GM23338 (cell line): ENCODE results near the gene CATSPERE. TPM values are rescaled to one million over a fixed set of nuclear protein-coding genes. Genes with fewer than 3 reads are reported as not detected.

Experiments used
- ATAC-seq: fragments of 200-7000 bp; cut with Tn5 transposase; 3 replicates; pipeline ENCODE4 v1.9.1; 2020
- DNase-seq: peaks from one replicate; pipeline ENCODE4 v3.0.0-alpha.2; 2015; ENCODE audit warnings: low spot score
- H2AFZ ChIP-seq: fragments of 200-600 bp; sonication (generic); 2 replicates; pipeline ENCODE4 v1.8.0; 2016; ENCODE audit warnings: antibody characterized with exemption, mild to moderate bottlenecking, moderate library complexity
- H3F3A ChIP-seq: fragments of 200-600 bp; sonication (generic); replicated peaks from 2 replicates; pipeline ENCODE4 v1.8.0; 2017; ENCODE audit warnings: antibody characterized with exemption, mixed run types, low read depth
- H3K27ac ChIP-seq: fragments of 200-600 bp; sonication (generic); 2 replicates; pipeline ENCODE4 v1.6.1; 2016; ENCODE audit warnings: low read depth
- H3K27me3 ChIP-seq: fragments of 200-600 bp; sonication (generic); 2 replicates; pipeline ENCODE4 v1.8.0; 2016; ENCODE audit warnings: mild to moderate bottlenecking, mixed run types, moderate library complexity; ENCODE audit not compliant: insufficient read depth
- H3K36me3 ChIP-seq: fragments of 200-600 bp; sonication (generic); 2 replicates; pipeline ENCODE4 v1.8.0; 2016; ENCODE audit warnings: mild to moderate bottlenecking; ENCODE audit not compliant: insufficient read depth
- H3K4me1 ChIP-seq: fragments of 200-600 bp; sonication (generic); 2 replicates; pipeline ENCODE4 v1.8.0; 2016; ENCODE audit warnings: mild to moderate bottlenecking, moderate library complexity; ENCODE audit not compliant: insufficient read depth
- H3K4me2 ChIP-seq: fragments of 200-600 bp; sonication (generic); 2 replicates; pipeline ENCODE4 v1.7.1; 2017; ENCODE audit warnings: mixed run types
- H3K4me3 ChIP-seq: fragments of 200-600 bp; sonication (generic); 2 replicates; pipeline ENCODE4 v1.6.1; 2016; ENCODE audit warnings: mixed run types
- H3K79me2 ChIP-seq: fragments of 200-600 bp; sonication (generic); replicated peaks from 2 replicates; pipeline ENCODE4 v1.8.0; 2017; ENCODE audit warnings: mild to moderate bottlenecking; ENCODE audit not compliant: insufficient read depth
- H3K9me2 ChIP-seq: fragments of 200-600 bp; sonication (generic); 2 replicates; pipeline ENCODE4 v1.8.0; 2017; ENCODE audit not compliant: insufficient read depth
- H4K20me1 ChIP-seq: fragments of 200-600 bp; sonication (generic); replicated peaks from 2 replicates; pipeline ENCODE4 v1.8.0; 2017; ENCODE audit warnings: mild to moderate bottlenecking; ENCODE audit not compliant: insufficient read depth
- H3K27ac Mint-ChIP-seq: 2 replicates; pipeline ENCODE4 v1.8.0; 2020; ENCODE audit warnings: inconsistent platforms, mild to moderate bottlenecking, moderate library complexity, mixed read lengths
- H3K27me3 Mint-ChIP-seq: 3 replicates; pipeline ENCODE4 v1.8.0; 2022; ENCODE audit warnings: low read depth, mild to moderate bottlenecking, moderate library complexity, mixed read lengths, inconsistent platforms; ENCODE audit not compliant: insufficient read depth, poor library complexity
- H3K36me3 Mint-ChIP-seq: 3 replicates; pipeline ENCODE4 v1.8.0; 2021; ENCODE audit warnings: low read depth, mild to moderate bottlenecking, inconsistent platforms, moderate library complexity, mixed read lengths
- H3K4me1 Mint-ChIP-seq: 3 replicates; pipeline ENCODE4 v1.8.0; 2020; ENCODE audit warnings: mild to moderate bottlenecking, inconsistent platforms, mixed read lengths
- H3K4me3 Mint-ChIP-seq: 3 replicates; pipeline ENCODE4 v1.8.0; 2021; ENCODE audit warnings: moderate library complexity, mild to moderate bottlenecking, inconsistent platforms, mixed read lengths
- H3K9me3 Mint-ChIP-seq: 3 replicates; pipeline ENCODE4 v1.8.0; 2020; ENCODE audit warnings: moderate library complexity, mild to moderate bottlenecking, inconsistent platforms, mixed read lengths
- CTCF ChIP-seq, 2 experiments: fragments of 200-600 bp in 1 of 2; sonication (generic) in 1 of 2; conservative IDR thresholded peaks; 2 replicates each; pipeline versions ENCODE4 v1.5.1 to v1.6.1; 2016 to 2017; ENCODE audit warnings: antibody characterized with exemption in 2 of 2, low read depth in 2 of 2, mild to moderate bottlenecking in 2 of 2, moderate library complexity in 1 of 2
- ETS1 ChIP-seq: IDR thresholded peaks from 2 replicates; pipeline ENCODE4 v1.6.1; 2016; ENCODE audit warnings: antibody characterized with exemption
- EZH2 ChIP-seq: fragments of 200-600 bp; sonication (generic); IDR thresholded peaks from one replicate; pipeline ENCODE4 v1.8.0; 2017; ENCODE audit warnings: antibody characterized with exemption, mild to moderate bottlenecking, low read depth; ENCODE audit not compliant: unreplicated experiment
- JUNB ChIP-seq: IDR thresholded peaks from one replicate; pipeline ENCODE4 v1.6.1; 2016; ENCODE audit warnings: antibody characterized with exemption; ENCODE audit not compliant: unreplicated experiment
- NANOG ChIP-seq: IDR thresholded peaks from 2 replicates; pipeline ENCODE4 v1.6.1; 2016; ENCODE audit warnings: antibody characterized with exemption, borderline replicate concordance
- REST ChIP-seq: IDR thresholded peaks from one replicate; pipeline ENCODE4 v1.6.1; 2018; ENCODE audit warnings: antibody characterized with exemption; ENCODE audit not compliant: unreplicated experiment
- STAT1 ChIP-seq: IDR thresholded peaks from one replicate; pipeline ENCODE4 v1.6.1; 2016; ENCODE audit warnings: antibody characterized with exemption; ENCODE audit not compliant: unreplicated experiment
- ZNF114 ChIP-seq: fragments of 250-450 bp; sonication (Bioruptor Pico); IDR thresholded peaks from 2 replicates; pipeline ENCODE4 v1.5.0; 2020; ENCODE audit warnings: mild to moderate bottlenecking, moderate library complexity
- ZNF462 ChIP-seq: fragments of 250-450 bp; sonication (Bioruptor Pico); IDR thresholded peaks from 2 replicates; pipeline ENCODE4 v1.5.0; 2020; ENCODE audit warnings: mild to moderate bottlenecking, moderate library complexity
- polyA plus RNA-seq: library from polyadenylated mRNA; unstranded; fragments of >200 nt; fragmentation: Nextera tagmentation; extraction: Ambion mirVana; gene quantifications from 2 replicates; pipeline ENCODE4 v1.2.1, GENCODE V29; 2016
- total RNA-seq: library from RNA; depleted of rRNA; stranded (reverse); fragments of >200 nt; shearing (Covaris generic); gene quantifications from 2 replicates; pipeline ENCODE4 v1.2.3, GENCODE V29; 2014

Gene CATSPERE
- total and polyA plus RNA-seq, 2 experiments from 2014 or later: 0.70 TPM; not detected in 1

GRCh38 chr1:244614113-244614836, 153.2 kb downstream of the CATSPERE start (continued):
- TF ChIP-seq ZNF462: no peak
- no peak for TF ChIP-seq NANOG
- no peak for TF ChIP-seq JUNB
- TF ChIP-seq EZH2: no peak

- H3K4me2 ChIP-seq: no peak overlapping the region
- no peaks in the 10 kb centered on the region for H3K79me2 ChIP-seq
- peaks cover 17% of the 10 kb centered on the region for H3K4me1 Mint-ChIP-seq
- no peak overlapping the region for H3K27ac ChIP-seq
- peaks cover 15% of the 10 kb centered on the region; the same call in 1 of the 2 replicates for H3K4me1 ChIP-seq
- H3K27me3 ChIP-seq: no peaks in the 10 kb centered on the region
- no peaks in the 10 kb centered on the region for H3K36me3 Mint-ChIP-seq
- H3K4me3 Mint-ChIP-seq: no peak overlapping the region
- H3K9me3 Mint-ChIP-seq: no peaks in the 10 kb centered on the region
- peak; percentile 77 for ATAC-seq
- no peak overlapping the region for H3K27ac Mint-ChIP-seq
- no peaks in the 10 kb centered on the region for H3K36me3 ChIP-seq
- H3K4me3 ChIP-seq: no peak overlapping the region
- DNase-seq: peak; percentile 29
- H3F3A ChIP-seq: no peaks in the 10 kb centered on the region
- peaks cover 2% of the 10 kb centered on the region for H3K27me3 Mint-ChIP-seq
- no peak overlapping the region for H2AFZ ChIP-seq
- no peaks in the 10 kb centered on the region for H3K9me2 ChIP-seq
- H4K20me1 ChIP-seq: no peaks in the 10 kb centered on the region
- no peak for TF ChIP-seq CTCF (conservative IDR thresholded peaks at IDR 0.05; ENCODE audit: low read depth in 2 of 2)
- no peak for TF ChIP-seq JUNB
- no peak for TF ChIP-seq REST
- TF ChIP-seq ZNF114 (CRISPR knock-in tag): no peak
- no peak for TF ChIP-seq NANOG
- TF ChIP-seq ETS1: no peak
- no peak for TF ChIP-seq STAT1
These were observed 153.8 kb downstream of the CATSPERE start for GRCh38 chr1:244614879-244615278.
